ENCODE measurements around the gene MEGF11.

MEGF11 gene

GRCh38 chr15:66080717-66081398 lies 172.7 kb downstream of the MEGF11 start:
- peak; percentile 63 for DNase-seq

GRCh38 chr15:66078929-66079275 lies 174.6 kb downstream of the MEGF11 start:
- DNase-seq: no peak

GRCh38 chr15:66078196-66078928 lies 175.2 kb downstream of the MEGF11 start:
- DNase-seq: no peak

DNA sequence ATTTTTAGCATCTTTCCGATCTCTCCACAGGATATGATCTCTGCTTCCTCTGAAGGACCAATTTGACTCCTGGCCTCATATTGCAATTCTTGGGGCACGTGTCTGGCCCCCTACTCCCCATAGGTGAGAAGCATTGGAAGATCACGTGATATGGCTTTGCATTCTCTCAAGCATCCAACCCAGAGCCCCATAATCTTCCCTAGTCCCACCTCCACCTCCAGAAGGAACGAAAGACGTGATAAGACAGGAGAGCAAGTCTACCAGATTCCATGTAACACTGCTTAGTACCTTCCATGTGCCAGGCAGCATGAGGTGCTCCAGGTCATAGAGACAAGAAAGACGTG lies 176.3 kb downstream of the MEGF11 start:
- no peak for DNase-seq

GRCh38 chr15:66076591-66077319 lies 176.8 kb downstream of the MEGF11 start:
- DNase-seq: no peak

GRCh38 chr15:66075947-66076346 lies 177.6 kb downstream of the MEGF11 start:
- DNase-seq: no peak

DNA sequence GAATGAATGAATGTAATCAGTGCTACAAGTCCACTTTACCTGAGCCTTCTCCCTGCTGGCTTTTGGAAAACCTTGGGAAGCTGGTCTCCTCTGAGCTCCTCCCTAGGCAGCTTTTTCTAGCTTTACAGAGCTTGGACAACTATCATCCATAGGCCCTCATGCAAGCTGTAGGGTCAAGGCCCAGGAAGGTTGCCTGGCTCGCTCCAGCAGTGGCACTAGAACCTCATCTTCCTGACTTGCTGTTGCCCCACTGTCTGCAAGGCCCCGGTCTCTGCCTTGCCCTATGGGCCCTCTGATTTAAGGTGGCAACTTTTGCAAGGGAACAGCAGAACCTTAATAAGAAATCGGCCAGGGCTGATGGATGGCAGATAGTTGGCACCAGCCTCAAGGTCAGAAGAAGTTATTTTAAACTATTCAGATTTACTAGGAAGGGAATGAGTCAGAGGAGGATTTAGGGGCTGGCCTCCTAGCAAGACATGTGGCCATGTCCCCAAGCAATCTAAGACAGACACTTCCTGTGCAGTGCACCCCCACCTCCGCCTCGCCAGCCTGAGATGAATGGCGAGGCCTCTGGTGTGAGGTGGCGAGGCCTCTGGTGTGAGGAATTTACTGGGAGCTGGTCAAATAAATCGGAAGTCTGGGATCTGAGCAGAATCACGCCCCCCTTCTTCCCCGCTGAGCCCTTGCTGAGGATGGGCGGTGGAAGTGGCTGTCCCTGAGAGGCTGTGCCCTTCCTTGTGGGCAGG lies 180.8 kb downstream of the MEGF11 start:
- peak; percentile 3 for DNase-seq

- peak; percentile 10 for DNase-seq
Observed at GRCh38 chr15:66071921-66072295, 181.6 kb downstream of the MEGF11 start.

- DNase-seq: peak; percentile 11
Observed at GRCh38 chr15:66071160-66071920, 182.2 kb downstream of the MEGF11 start.

DNA sequence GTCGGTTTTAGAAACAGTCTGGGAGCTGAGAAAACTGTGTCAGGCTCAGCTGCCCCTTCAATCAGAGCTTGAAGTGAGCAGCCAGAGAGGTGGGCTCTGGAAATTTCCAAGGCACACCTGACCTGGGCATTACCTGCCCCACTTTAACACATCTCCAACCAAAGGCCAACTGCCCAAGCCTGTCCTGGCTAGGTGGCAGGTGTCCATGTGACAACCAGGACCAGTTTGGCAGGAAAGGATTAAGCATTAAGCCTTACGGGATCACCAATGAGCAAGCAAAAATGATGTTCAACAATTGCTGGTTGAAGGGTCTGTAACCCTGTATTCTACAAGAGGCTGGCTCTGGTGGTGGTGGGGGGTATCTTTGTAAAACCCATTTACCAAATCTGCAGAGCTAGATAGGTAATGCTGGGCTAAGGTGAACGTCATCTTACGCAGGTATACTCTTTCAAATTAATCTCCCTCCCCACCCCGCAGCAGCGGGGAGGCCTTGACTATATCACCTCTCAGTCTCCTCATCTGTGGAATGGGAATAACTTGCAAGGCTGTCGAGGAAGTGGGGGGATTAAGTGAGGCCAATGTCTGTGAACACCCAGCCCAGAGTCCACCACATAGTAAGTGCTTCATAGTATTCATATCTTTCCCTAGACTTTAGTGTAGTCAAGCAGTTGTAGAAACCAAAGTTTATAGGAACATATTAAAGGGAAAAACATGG lies 183.2 kb downstream of the MEGF11 start:
- no peak for DNase-seq

DNA sequence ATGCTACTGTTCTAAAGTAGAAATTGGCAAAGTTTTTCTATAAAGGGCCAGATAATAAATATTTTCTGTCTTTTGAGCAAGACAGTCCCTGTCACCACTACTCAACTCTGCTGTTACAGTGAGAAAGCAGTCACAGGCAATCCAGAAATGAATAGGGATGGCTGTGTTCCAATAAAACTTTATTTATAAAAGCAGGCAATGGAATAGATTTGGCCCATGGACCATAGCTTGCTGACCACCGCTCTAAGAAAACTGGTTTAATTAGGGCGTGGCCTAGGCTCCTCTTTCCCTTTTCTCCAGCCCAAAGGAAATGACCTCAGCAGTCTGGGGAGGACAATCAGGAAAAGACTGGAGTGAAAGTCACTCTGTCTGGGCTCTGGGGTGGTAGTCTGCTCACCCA lies 183.8 kb downstream of the MEGF11 start:
- no peak for DNase-seq

GRCh38 chr15:66068801-66069200 lies 184.7 kb downstream of the MEGF11 start:
- no peak for DNase-seq

DNA sequence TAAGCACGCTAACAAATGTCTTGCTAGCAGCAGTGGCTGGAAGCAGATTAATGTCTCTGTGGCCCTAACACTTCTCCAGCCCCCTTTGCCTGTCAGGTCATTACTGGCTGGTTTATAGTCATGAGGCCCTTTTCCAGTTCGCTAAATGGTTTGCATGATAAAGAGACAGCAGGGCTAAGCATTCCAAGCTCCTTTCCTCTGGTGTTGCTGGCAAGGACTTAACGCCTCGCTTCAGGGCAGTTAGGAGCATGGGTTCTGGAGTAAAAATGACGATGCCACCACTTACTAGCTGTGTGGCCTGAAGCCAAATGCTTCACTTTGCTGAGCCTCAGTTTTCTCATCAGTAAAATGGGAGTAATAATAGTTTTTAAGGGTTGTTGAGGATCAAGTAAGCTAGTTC lies 185.9 kb downstream of the MEGF11 start:
- DNase-seq: no peak

GRCh38 chr15:66066481-66066880 lies 187.1 kb downstream of the MEGF11 start:
- no peak for DNase-seq

- DNase-seq: no peak
Observed at GRCh38 chr15:66066005-66066404, 187.5 kb downstream of the MEGF11 start.

- no peak for DNase-seq
Observed at GRCh38 chr15:66065325-66065724, 188.2 kb downstream of the MEGF11 start.

- no peak for DNase-seq
Observed at GRCh38 chr15:66063147-66063546, 190.4 kb downstream of the MEGF11 start.

DNA sequence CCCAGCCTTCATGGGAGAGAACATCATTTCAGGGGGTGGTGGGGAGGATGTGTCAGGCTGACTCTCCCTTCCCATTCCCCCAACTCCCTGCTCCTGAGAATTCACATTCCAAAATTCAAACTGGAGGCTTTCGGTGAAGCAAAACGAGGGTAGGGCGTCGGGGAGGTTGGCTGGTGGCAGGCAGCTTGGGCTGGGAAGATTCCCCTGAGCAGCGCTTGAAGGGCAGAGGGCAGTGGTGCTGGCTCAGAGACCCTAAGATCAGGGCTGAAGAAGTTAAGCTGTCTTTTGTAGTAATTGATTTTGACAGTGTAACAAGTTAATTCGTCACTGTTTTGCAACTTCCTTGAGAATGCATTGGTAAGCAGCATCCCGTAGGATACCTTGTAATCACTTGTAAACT lies 196.5 kb downstream of the MEGF11 start:
- DNase-seq: no peak

DNA sequence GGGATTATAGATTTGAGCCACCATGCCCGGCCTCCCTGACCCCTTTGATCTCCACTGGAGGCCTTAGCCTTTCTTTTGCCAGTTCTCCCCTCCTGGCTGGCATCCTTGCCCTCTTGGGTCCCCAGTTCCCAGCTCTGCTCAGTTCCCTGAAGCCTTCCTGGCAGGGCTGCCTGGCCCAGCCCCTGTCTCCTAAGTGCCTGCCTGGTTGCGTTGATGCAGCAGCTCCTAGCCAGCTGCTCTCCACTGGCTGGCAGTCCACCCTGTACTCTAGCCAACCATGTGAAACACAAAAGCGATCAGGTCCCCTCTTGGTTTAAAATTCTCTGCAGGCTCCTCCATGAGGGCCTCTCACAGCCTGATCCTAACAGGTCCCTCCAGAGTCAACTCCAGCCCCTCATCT lies 199.6 kb downstream of the MEGF11 start:
- no peak for DNase-seq

DNA sequence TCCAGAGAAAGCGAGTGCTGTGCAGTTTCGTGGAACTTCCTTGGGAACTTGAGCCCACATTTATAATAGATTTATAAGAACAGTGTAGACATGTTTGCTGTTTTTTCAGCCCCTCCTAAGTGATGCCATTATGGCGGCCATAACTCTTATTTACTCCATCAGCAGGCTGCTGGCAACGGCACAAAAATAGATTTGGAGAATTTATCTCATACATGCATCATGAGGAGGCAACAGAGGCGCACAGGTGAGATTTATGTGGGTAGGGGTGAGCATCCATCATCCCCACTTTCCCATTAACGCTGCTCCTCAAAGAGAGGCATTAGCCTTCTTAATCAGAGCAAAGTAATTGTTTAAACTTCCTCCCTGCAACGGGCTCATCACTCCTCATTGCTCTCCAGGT lies 201.7 kb downstream of the MEGF11 start:
- no peak for DNase-seq

GRCh38 chr15:66050264-66050663 lies 203.3 kb downstream of the MEGF11 start:
- no peak for DNase-seq

DNA sequence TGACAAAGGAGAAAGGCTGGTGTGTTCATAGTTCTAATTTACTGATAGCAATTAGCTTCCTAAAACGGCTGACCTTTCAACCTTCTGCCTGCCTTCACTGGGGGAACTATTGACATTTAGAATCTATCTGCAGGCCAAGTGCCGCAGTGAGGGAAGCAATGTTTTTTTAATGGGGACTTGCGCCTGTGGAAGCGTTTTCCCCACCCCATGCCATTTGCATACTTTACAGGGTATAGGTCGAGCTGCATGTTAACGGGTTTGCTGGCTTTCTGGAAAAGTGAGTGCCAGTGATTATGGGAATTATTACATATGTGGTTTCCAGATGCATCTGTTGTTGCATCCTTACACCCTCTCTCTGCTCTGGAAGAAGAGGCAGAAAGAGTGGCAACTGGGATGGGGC lies 204.2 kb downstream of the MEGF11 start:
- no peak for DNase-seq
